Astrocyte of the spinal cord (primary cell): ENCODE results near the gene ITGA1.

ENCODE experiments used
- DNase-seq: peaks from one replicate; pipeline ENCODE4 v3.0.0; 2011; ENCODE audit warnings: low read depth, low spot score
- H3K4me3 ChIP-seq: 2 replicates; pipeline ENCODE4 v1.5.1; 2011; ENCODE audit warnings: low read depth, mild to moderate bottlenecking, low read length, moderate library complexity
- in situ Hi-C: cut with HindIII; loops from 2 replicates; pipeline ENCODE4 v1.10.0; 2017; ENCODE audit warnings: low sequenced_read_pairs
- TF ChIP-seq, protein P1 (sequence below): IDR thresholded peaks from 2 replicates; pipeline ENCODE4 v1.5.1; 2012; ENCODE audit warnings: low read depth, mild to moderate bottlenecking, low read length, inconsistent platforms

ITGA1 gene

DNA sequence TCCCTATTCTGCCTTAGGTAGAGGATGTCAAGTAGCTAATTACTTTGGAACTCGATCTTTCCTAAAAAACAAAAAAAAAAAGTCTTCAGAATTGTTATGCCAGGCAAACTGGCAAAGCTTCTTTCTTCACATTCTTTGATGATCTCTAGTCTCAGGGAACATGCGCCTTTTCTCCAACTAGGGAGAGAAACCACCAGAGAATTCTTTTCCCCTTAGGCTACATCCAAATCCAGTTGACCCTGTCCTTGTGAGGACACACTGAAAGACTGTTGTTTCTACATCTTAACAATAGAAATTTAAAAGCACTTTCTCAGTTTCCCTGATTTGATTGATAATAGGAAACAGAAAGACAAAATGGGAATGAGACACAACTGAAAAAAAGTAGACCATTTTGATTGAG is 106.7 kb downstream of the ITGA1 start:
- in situ Hi-C loops = no loop called here
- TF ChIP-seq, protein P1, sequence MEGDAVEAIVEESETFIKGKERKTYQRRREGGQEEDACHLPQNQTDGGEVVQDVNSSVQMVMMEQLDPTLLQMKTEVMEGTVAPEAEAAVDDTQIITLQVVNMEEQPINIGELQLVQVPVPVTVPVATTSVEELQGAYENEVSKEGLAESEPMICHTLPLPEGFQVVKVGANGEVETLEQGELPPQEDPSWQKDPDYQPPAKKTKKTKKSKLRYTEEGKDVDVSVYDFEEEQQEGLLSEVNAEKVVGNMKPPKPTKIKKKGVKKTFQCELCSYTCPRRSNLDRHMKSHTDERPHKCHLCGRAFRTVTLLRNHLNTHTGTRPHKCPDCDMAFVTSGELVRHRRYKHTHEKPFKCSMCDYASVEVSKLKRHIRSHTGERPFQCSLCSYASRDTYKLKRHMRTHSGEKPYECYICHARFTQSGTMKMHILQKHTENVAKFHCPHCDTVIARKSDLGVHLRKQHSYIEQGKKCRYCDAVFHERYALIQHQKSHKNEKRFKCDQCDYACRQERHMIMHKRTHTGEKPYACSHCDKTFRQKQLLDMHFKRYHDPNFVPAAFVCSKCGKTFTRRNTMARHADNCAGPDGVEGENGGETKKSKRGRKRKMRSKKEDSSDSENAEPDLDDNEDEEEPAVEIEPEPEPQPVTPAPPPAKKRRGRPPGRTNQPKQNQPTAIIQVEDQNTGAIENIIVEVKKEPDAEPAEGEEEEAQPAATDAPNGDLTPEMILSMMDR = no peak
- H3K4me3 ChIP-seq = no peak overlapping the region
- DNase-seq = no peak

DNA sequence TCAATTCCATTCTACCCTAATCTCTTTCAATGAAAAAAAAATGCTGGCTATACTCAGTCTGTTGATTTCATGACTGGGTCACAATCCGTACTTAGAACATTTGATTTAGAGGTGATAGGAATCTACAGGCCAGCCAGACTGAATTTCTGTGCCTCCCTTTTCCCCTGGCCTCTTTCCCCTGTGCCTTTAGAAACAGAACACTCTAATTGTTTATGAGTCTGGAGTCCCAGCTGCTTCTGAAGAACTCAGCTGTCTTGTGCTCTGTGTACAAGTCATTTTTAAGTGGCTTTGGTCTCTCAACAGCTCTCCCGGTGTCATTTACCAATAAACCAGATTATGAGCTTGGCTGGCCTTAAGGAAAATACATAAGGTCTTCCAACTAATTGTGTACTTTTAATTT is 107.4 kb downstream of the ITGA1 start:
- DNase-seq = no peak
- TF ChIP-seq, protein P1 = no peak
- in situ Hi-C loops = no loop called here
- H3K4me3 ChIP-seq = no peak overlapping the region

DNA sequence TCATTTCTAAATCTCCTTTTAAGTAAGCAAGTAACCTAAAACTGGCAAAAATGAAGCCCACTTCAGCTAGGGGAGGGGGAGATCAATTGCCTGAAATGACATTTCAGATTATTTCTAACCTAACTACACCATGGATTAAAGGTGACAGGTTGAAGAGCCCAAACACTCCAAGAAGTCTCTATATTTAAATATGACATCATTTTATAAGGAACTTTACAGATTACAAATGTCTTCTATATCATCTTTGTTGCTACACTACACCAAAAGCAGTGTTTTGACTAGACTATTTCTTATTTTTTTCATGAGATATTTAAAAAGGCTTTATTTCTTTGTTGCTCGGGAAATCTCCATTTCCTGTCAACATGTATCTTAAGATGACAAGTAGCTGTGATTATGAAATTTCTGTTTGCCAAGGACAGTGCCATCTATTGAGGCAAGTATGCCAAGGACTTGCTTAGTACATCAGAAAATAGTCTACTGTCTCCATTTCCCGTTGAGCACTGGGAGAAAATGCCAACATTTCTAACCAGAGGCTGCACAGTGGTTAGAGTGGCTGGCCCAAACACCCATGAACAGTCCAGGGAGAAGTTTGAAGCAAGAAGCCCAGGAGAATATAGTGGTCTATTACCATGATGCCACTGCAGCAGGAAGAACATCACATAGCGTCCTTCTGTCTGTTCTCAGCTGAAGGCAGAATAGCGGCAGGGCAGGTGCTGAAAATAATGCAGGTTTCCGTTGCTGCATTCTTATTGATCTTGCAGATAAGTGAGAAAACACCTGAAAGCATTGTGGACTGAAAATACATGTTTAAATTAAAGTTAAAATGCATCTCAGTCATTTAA is 108.1 kb downstream of the ITGA1 start:
- H3K4me3 ChIP-seq = no peak overlapping the region
- TF ChIP-seq, protein P1 = no peak
- in situ Hi-C loops = no loop called here
- DNase-seq = no peak

DNA sequence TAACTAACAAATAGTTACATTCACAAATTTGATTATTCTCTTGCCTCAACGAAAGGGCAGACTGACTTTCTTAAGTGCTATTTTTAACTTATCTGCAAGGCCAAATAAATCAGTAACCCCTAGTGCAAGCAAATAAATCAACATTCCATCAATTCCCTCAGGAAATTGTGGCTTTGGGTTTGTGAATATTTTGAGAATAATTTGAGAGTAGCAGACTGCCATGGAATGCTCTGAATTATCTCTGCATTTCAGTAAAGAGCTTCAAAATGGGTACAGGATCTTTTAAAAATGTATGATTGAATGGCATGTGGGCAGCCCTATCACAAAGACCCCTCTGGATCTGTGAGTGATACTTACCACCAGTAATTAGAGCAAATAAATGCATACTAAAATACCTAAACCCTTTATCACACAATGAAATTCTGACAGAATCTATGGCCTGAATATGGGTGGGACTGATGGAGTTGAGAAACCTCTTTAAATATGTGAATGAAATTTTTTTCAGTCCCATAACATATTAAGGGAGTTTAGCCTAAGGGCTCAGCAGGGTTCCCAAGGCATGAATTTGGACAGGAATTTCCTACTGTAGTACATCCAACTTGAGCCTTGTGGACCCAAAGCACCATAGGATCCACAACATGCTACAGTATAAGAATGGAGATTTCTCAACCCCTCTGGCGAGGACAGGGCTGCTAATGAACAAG is 109.0 kb downstream of the ITGA1 start:
- DNase-seq = peak; percentile 36
- in situ Hi-C loops = no loop called here
- TF ChIP-seq, protein P1 = no peak

DNA sequence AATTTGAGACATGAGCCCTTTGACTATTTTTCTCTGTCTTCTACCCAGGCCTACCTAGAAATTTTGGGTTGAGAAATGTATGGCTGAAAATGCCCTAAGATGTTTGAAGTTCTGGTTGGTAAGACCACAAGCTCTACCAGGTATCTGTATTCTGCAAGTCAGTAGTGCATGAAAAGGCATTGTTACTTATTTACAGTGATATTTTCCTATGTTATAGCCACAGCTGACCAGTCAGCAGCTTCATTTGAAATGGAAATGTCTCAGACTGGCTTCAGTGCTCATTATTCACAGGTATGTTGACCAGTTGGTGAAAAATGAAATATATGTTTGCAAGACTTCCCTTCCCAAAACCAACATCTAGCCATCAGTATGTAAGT is 109.5 kb downstream of the ITGA1 start:
- H3K4me3 ChIP-seq = no peak overlapping the region
- in situ Hi-C loops = no loop called here
- no peak for DNase-seq
- TF ChIP-seq, protein P1 = no peak

More for the DNA sequence above, 109.0 kb downstream of the ITGA1 start:
- H3K4me3 ChIP-seq = no peak overlapping the region

DNA sequence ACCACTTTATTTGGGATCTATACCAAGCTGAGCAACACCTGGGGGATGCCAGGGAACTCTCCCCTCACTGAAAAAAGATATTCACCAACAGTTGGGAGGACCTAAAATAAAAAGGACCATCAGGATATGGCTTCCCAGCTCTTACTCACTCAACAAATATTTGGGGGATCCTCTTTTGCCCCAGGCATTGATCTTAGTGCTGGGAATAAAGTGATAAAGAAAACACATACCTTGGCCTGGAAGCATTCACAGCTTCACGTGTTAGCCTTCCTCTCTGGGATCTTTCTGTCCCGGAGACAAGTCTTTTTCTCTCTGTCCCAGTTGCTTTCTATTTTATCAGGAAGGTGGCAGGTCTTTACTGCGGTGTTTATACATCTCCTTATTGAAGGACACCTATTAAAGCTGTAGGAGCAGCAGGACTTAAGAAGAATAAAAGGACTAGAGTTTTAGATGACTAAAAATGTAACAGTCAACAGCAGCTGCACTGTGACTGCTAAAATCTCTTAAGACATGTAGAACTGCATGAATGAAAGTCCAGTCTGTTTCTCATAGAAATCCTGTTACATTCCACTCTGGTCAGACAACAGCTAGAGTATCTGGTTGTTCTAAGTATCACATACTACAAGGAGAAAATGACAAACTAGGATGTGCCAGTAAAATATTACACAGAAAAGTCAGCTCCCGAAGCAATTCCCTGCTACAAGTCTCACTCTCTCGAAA is 111.4 kb downstream of the ITGA1 start:
- in situ Hi-C loops = no loop called here
- H3K4me3 ChIP-seq = no peak overlapping the region
- TF ChIP-seq, protein P1 = no peak
- DNase-seq = no peak
